ENCODE measurements around the gene RASAL1.
A peak's percentile ranks its signal among the peaks of the same experiment; 100 is the strongest.

RASAL1 gene, protein sequence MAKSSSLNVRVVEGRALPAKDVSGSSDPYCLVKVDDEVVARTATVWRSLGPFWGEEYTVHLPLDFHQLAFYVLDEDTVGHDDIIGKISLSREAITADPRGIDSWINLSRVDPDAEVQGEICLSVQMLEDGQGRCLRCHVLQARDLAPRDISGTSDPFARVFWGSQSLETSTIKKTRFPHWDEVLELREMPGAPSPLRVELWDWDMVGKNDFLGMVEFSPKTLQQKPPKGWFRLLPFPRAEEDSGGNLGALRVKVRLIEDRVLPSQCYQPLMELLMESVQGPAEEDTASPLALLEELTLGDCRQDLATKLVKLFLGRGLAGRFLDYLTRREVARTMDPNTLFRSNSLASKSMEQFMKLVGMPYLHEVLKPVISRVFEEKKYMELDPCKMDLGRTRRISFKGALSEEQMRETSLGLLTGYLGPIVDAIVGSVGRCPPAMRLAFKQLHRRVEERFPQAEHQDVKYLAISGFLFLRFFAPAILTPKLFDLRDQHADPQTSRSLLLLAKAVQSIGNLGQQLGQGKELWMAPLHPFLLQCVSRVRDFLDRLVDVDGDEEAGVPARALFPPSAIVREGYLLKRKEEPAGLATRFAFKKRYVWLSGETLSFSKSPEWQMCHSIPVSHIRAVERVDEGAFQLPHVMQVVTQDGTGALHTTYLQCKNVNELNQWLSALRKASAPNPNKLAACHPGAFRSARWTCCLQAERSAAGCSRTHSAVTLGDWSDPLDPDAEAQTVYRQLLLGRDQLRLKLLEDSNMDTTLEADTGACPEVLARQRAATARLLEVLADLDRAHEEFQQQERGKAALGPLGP

GRCh38 chr12:113135178-113136127 lies at the start of gene RASAL1:
Gene RASAL1 (minus strand): TSS chr12:113135761. CDS start chr12:113135462, 299 bp downstream.
- in situ Hi-C loops (cut with MboI; ENCODE audit: low pct_unique_long_range_greater_than_20kb, low sequenced_read_pairs, unreplicated experiment): no loop called here
- TF ChIP-seq CTCF (IDR thresholded peaks at IDR 0.05; ENCODE audit: extremely low read depth, insufficient read depth, missing control alignments): peak; percentile 76
- DNase-seq (ENCODE audit: low spot score): peak; percentile 88

DNA sequence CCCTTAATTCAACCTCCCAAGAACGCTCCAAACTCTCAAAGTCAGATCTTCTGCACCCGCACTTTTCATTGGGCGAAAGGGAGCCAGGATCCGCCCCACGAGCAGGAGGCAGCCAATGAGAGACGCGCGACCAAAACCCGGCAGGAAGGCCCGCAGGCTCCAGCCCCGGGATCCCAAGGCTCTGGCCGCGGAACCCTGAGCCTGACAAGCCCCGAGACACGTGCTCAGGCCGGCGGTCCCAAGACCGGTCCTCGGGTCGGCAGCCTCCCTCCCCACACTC lies 49.3 kb upstream of the RASAL1 start:
- in situ Hi-C loops (cut with MboI; ENCODE audit: low pct_unique_long_range_greater_than_20kb, low sequenced_read_pairs, unreplicated experiment): loop anchor here (5.0 to 25.0 kb wide), 2 partner anchors 138 to 227 kb away; partner anchors contain the start of genes SDS and SDSL
- no peak for TF ChIP-seq CTCF (IDR thresholded peaks at IDR 0.05; ENCODE audit: extremely low read depth, insufficient read depth, missing control alignments)

GRCh38 chr12:113184098-113184899 lies 48.7 kb upstream of the RASAL1 start:
- in situ Hi-C loops (cut with MboI; ENCODE audit: low pct_unique_long_range_greater_than_20kb, low sequenced_read_pairs, unreplicated experiment): loop anchor here (5.0 to 25.0 kb wide), 2 partner anchors 137 to 228 kb away; partner anchors contain the start of genes SDS and SDSL
- DNase-seq (ENCODE audit: low spot score): no peak
- no peak for TF ChIP-seq CTCF (IDR thresholded peaks at IDR 0.05; ENCODE audit: extremely low read depth, insufficient read depth, missing control alignments)

More for the DNA sequence above, 49.3 kb upstream of the RASAL1 start:
- DNase-seq (ENCODE audit: low spot score): peak; percentile 93

GRCh38 chr12:113183030-113183589 lies 47.5 kb upstream of the RASAL1 start:
- in situ Hi-C loops (cut with MboI; ENCODE audit: low pct_unique_long_range_greater_than_20kb, low sequenced_read_pairs, unreplicated experiment): loop anchor here (5.0 to 25.0 kb wide), 2 partner anchors 136 to 229 kb away; partner anchors contain the start of genes SDS and SDSL
- DNase-seq (ENCODE audit: low spot score): no peak
- no peak for TF ChIP-seq CTCF (IDR thresholded peaks at IDR 0.05; ENCODE audit: extremely low read depth, insufficient read depth, missing control alignments)

DNA sequence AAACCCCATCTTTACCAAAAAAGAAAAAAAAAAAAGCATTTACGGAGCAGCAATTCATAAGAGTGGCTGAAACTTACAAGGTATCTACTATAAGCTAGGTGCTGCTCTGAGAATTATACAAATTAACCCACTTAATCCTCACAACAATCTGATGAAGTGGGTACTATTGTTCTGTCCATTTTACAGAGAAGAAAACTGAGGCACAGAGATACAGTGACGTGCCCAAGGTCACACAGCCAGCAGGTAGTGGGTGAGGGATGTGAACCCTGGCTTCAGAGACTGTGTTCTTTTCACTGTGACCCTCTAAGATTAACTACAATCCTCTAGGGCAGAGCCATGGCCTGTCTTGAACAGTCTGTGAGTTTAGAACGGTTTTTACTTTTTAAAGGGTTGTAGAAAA lies 46.4 kb upstream of the RASAL1 start:
- in situ Hi-C loops (cut with MboI; ENCODE audit: low pct_unique_long_range_greater_than_20kb, low sequenced_read_pairs, unreplicated experiment): loop anchor here (5.0 to 25.0 kb wide), 2 partner anchors 135 to 230 kb away; partner anchors contain the start of genes SDS and SDSL
- TF ChIP-seq CTCF (IDR thresholded peaks at IDR 0.05; ENCODE audit: extremely low read depth, insufficient read depth, missing control alignments): no peak
- DNase-seq (ENCODE audit: low spot score): no peak
